ENCODE measurements around the gene CHID1.

DNA sequence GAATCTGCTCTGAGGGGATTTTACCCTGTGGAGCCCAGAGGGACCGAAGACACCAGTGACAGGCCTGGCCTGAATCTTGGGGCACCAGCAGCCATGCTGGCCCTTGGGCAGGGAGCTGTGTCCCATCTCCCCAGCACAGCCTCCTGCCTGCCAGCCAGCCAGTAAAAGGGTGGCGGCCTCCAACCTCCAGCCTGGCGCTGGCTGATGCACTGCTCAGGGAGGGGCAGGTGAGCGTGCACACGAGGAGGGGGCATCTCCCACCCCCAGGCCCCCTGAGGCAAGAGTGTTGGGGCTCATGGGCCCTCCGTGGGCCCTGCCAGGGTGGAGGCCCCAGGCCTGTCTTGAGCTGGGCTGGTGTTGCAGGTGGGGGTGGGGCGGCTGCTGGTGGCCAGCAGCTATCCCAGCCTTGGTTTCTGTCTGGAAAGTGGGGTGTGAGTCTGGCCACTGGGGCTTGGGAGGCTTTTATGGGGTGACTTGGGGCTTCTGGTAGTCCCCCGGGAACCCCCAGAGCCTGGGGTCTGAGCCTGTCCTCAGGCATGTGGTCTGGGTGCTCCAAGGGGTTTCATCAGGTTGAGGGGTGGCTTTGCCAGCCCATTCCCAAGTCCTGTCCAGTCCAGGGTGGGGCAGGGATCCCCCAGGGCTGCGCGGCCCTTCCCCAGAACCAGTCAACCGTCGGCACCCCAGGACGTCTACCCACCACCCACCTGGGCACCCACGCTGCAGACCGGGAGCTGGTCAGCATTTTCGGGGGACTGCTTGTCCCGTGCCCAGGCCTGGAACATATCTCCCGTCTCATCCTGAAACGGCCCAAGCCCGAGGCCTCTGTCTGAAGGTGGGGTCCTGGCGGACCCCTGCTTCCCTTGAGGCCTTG is 50.1 kb downstream of the CHID1 start:
- TF ChIP-seq, protein P1, sequence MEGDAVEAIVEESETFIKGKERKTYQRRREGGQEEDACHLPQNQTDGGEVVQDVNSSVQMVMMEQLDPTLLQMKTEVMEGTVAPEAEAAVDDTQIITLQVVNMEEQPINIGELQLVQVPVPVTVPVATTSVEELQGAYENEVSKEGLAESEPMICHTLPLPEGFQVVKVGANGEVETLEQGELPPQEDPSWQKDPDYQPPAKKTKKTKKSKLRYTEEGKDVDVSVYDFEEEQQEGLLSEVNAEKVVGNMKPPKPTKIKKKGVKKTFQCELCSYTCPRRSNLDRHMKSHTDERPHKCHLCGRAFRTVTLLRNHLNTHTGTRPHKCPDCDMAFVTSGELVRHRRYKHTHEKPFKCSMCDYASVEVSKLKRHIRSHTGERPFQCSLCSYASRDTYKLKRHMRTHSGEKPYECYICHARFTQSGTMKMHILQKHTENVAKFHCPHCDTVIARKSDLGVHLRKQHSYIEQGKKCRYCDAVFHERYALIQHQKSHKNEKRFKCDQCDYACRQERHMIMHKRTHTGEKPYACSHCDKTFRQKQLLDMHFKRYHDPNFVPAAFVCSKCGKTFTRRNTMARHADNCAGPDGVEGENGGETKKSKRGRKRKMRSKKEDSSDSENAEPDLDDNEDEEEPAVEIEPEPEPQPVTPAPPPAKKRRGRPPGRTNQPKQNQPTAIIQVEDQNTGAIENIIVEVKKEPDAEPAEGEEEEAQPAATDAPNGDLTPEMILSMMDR (conservative IDR thresholded peaks at IDR 0.05 in 1 of 2, IDR thresholded peaks at IDR 0.05 in 1 of 2; ENCODE audit: low read depth in 1 of 2, low read length in 2 of 2): no peak
- TF ChIP-seq EZH2 (IDR thresholded peaks at IDR 0.05; ENCODE audit: low read length, missing control alignments): no peak
